ENCODE measurements around the gene TSPAN9. TPM values are rescaled to one million over a fixed set of nuclear protein-coding genes. Genes with fewer than 3 reads are reported as not detected.
A peak's percentile ranks its signal among the peaks of the same experiment; 100 is the strongest.

The TSPAN9 gene
- total RNA-seq, 4 donors from 2014 or later: 23.4 to 43.3 (median 29.4) TPM

GRCh38 chr12:3160081-3160480, 82.9 kb downstream of the TSPAN9 start:
- ATAC-seq (ENCODE audit: low FRiP score) (no peak), DNase-seq (ENCODE audit: low spot score) (no peak)
- TF ChIP-seq CTCF (IDR thresholded peaks at IDR 0.05): no peak

- DNase-seq (ENCODE audit: low spot score) (no peak), ATAC-seq (ENCODE audit: low FRiP score) (no peak)
- no peak for TF ChIP-seq CTCF (IDR thresholded peaks at IDR 0.05)
Measured at GRCh38 chr12:3161861-3162260, 84.7 kb downstream of the TSPAN9 start.

- no peak for TF ChIP-seq CTCF (IDR thresholded peaks at IDR 0.05)
- DNase-seq (ENCODE audit: low spot score) (no peak), ATAC-seq (ENCODE audit: low FRiP score) (no peak)
Measured at GRCh38 chr12:3164454-3165077, 87.4 kb downstream of the TSPAN9 start.

- no peak for TF ChIP-seq CTCF (IDR thresholded peaks at IDR 0.05)
- no peak for ATAC-seq (ENCODE audit: low FRiP score)
Measured at GRCh38 chr12:3165078-3165980, 88.2 kb downstream of the TSPAN9 start.

GRCh38 chr12:3167636-3168035, 90.5 kb downstream of the TSPAN9 start:
- no peak for TF ChIP-seq CTCF (IDR thresholded peaks at IDR 0.05)
- DNase-seq (ENCODE audit: low spot score) (no peak), ATAC-seq (ENCODE audit: low FRiP score) (no peak)

More at GRCh38 chr12:3165078-3165980, 88.2 kb downstream of the TSPAN9 start:
- no peak for DNase-seq (ENCODE audit: low spot score)

- no peak for TF ChIP-seq CTCF (IDR thresholded peaks at IDR 0.05)
- DNase-seq (ENCODE audit: low spot score) (peak; percentile 68), ATAC-seq (ENCODE audit: low FRiP score) (peak; percentile 94)
Measured at GRCh38 chr12:3168223-3169221, 91.3 kb downstream of the TSPAN9 start.

Measured in omental fat pad (tissue), 4 donors.